Middle frontal gyrus (tissue), 1 donor: ENCODE data around the gene KLF11.

Source experiments
- DNase-seq: peaks from one replicate; pipeline ENCODE4 v3.0.0-alpha.2; 2015; ENCODE audit warnings: low spot score; ENCODE audit errors: extremely low spot score

Gene KLF11

DNA sequence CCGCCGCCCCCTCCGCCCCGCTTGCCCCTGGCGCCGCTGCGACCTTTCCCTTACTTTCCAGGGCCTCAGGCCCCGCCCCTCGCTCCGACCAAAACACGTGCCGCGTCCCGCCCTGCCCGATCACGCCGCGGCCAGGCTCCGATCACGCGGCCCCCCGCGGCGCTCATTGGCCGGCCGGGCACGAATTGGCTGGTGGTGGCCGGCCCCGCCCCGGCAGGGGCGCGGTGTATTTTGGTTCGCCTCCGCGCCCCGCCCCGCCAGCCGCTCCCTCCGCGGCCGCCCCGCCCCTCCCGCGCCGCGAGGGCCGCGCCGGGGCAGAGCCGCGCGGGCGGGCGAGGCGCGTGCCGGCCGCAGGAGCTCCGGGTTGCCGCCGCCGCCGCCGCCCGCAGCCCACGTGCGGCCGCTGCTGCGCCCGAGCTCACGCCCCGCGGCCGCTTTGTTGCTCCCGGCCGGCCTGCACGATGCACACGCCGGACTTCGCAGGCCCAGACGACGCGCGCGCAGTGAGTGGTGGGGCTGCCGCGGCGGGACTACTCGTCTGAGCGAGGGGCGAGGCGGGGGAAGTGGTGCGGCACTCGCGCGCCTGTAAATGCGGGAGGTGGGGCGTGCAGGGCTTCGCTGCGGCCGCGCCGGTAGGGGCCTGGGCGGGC, at the start of gene KLF11:
Gene KLF11, plus strand, starts transcription at position 295 of the 650 bp plus-strand sequence. Its CDS starts 167 bp downstream, at position 462.
- peak; percentile 64 for DNase-seq

DNA sequence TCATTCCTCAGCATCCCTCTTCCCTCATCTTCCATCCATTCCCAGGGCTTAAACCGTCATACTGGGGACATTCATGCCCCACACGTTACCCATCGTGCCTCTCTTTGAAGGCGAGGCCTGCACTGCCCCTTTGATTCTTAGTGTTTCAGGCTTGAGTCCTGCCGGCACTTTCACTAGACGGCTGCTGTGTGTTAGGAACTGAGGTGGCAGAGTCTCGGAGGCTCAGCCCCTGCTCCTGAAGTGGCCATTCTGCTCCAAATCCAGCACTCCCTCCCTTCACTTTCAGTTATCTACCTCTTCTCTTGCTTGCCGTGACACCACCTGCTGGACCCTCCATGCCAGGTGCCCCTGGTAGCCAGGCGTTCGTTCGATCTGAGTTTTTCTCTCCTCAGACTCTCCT, 48.9 kb upstream of the KLF11 start:
- no peak for DNase-seq

DNA sequence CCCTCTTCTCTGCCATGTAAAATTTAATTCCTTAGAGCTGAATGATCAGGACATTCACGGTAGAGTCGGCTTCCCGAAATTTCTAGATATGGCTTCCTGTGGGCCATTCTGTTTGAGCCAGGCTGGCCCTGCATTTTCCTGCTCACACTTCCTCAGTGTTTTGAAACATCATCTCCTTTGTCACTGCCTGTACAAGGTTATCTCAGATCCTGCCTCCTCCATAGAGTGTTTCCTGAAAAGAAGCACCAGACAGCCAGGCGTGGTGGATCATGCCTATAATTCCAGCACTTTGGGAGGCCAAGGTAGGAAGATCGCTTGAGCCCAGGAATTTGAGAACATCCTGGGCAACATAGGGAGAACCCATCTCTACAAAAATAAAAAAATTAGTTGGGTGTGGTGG, 48.3 kb upstream of the KLF11 start:
- DNase-seq, result no peak

GRCh38 chr2:9996321-9996720, 47.0 kb upstream of the KLF11 start:
- DNase-seq, result no peak

- no peak for DNase-seq
These were observed 45.4 kb upstream of the KLF11 start for GRCh38 chr2:9997936-9998335.

- no peak for DNase-seq
These were observed 44.3 kb upstream of the KLF11 start for GRCh38 chr2:9998916-9999654.

DNA sequence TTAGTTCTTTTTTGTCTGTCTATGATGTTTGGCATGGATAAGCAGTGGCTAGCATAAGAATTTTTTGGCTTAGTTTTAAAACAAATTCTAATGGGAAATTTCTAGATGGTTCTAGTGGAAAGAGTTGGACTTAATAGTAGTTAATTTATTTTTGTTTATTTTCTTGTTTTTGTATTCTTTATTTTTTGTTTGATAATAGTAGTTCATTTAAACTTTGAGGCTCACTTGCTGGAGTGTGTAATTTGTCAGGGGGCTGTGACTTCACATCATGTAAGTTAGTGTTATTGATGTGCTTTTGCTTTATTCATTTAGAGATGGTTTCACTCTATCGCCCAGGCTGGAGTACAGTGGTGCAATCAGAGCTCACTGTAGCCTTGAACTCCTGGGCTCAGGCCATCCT, 43.7 kb upstream of the KLF11 start:
- no peak for DNase-seq

GRCh38 chr2:10000541-10000940, 42.8 kb upstream of the KLF11 start:
- DNase-seq, result no peak

- no peak for DNase-seq
These were observed 41.8 kb upstream of the KLF11 start for GRCh38 chr2:10001586-10001985.

GRCh38 chr2:10002109-10002508, 41.2 kb upstream of the KLF11 start:
- DNase-seq, result no peak

GRCh38 chr2:10002681-10003080, 40.7 kb upstream of the KLF11 start:
- no peak for DNase-seq

GRCh38 chr2:10003206-10004125, 39.9 kb upstream of the KLF11 start:
- no peak for DNase-seq

DNA sequence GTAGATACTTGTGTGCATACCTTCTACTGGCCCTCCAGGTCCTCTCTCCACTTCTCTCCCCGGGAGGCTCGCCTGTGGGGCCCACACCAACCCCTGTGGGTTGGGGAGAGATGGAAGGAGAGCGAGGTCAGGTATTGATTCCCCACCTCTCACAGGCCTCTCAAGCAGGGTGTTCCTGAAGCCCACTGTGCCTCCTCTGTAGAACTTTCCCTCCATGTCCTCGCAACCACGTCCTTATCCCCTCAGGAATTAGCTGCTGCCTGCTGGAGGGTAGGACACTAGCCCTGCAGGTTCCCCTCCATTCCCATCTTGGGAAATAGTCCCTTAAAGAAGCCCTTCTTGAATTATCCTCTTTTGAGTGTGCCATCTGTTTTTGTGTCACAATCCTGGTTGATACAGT, 38.9 kb upstream of the KLF11 start:
- no peak for DNase-seq

- no peak for DNase-seq
These were observed 38.5 kb upstream of the KLF11 start for GRCh38 chr2:10004836-10005235.

GRCh38 chr2:10005461-10006235, 37.7 kb upstream of the KLF11 start:
- no peak for DNase-seq

DNA sequence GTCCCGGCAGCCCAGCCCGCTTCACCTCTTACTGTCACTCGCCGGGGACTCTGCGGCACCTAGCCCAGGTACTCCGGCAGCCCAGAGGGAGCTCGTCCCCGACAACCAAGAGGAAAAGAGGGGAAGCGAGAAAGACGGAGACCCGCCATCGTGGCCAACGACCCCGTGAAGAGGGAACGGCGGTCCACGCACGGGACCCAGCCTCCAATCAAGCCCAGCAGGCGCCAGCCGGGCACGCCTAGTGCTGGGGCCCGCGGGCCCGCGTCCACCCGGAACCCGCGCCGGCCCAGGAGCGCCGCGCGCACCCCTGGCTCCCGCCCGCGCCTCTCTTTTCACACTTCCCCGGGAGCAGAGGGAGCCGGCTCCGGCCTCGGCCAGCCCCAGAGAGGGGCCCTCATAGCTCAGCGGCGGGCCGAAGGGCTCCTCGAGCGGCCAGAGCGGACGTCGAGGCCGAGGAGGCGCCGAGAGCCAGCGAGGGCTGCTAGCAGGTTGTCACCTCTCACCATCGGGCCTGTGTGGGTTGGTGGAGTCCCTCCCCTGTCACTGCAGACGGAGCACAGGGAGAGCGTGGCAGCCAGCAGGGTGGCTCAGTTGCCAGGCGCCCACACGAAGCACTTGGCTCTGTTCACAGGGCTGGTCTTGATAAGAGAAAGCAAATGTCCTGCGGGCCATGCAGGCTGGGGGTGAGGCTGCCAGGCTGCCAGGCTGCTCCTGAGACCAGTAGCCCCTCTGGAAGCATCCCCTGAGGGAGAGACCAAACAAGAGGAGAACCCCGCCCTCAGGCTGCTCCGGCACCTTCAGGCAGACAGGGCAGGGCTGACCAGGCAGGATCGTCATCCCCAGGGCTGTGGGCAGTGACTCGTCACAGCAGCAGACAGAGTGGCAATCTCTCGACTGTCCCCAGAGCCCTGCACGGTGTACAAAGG, 36.9 kb upstream of the KLF11 start:
- no peak for DNase-seq

DNA sequence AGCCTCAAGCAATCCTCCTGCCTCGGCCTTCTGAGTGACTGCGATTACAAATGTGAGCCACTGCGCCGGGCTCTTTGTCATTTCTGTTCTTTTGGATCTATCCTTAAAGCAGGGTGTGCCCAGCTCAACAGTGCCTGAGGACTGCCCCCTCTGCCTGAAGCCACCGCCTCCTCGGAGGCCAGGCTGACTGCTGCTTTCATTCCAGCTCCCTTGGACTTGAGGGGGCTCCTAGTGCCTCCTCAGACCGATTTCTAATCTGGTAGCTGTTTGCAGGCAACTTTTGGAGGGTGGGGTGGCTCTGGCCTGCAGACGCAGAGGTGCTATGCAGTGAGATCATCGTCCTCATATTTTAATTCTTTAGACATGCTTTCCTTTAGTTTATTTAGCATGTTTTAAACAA, 35.9 kb upstream of the KLF11 start:
- DNase-seq, result no peak

DNA sequence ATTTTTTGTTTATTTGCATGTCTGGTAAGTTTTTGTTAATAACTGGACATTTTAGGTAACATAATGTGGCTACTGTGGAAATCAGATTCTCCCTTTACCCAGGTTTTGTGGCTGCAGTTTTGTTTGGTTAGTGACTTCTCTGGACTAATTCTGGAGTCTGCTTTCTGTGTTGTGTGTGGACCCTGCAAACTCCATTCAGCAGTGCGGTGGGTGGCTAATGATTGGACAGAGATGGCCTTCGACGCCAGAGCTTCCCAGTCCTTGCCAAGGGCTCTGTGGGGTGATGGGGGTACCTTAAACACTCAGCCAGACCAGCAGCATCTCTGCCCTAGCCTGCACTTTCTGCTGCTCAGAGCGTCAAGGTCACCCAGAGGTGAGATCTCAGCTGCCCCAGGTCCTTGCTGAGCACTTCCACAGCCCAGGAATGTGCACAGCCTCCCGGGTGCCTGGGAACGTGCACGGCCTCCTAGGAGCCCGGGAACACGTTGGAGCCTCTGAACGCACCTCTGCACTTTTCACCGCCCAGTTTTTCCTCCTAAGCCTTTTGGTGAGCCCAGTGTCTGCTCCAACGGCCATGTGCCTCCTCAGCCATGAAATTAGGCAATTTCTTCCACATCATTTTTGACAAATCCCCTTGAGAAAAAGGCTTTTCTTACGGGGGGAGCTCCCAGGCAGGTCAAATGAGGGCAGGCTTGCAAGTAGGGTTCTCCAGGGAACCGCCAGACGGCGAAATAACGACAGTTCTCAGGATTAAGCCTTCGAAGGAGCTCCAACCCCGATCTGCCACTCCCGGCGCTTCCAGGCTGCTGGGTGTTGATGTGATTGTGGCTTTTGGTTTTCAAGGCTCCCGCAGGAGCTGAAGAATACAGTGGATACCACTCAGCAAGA, 35.2 kb upstream of the KLF11 start:
- no peak for DNase-seq

GRCh38 chr2:10008809-10009176, 34.6 kb upstream of the KLF11 start:
- no peak for DNase-seq
